ENCODE results near the gene AGAP9.
"Not testable (repeated sequence)": the region's sequence is repeated elsewhere in the genome, so short reads cannot be mapped to it uniquely, and the experiment has no call there.

Gene AGAP9

GRCh38 chr10:47523475-47523874, at the start of gene AGAP9:
AGAP9 (minus strand) TSS chr10:47523638; CDS start chr10:47523526, 112 bp downstream.
- H3K27ac Mint-ChIP-seq; H3K27me3 Mint-ChIP-seq; DNase-seq (ENCODE audit: low spot score in 2 of 2); H3K4me1 Mint-ChIP-seq; ATAC-seq (ENCODE audit: low read depth); H3K9me3 Mint-ChIP-seq; H3K36me3 Mint-ChIP-seq; H3K4me3 Mint-ChIP-seq: not testable (repeated sequence)

GRCh38 chr10:47571138-47571912, 47.9 kb upstream of the AGAP9 start:
- not testable (repeated sequence) for H3K27me3 Mint-ChIP-seq; H3K36me3 Mint-ChIP-seq; H3K4me3 Mint-ChIP-seq; DNase-seq (ENCODE audit: low spot score in 2 of 2); H3K4me1 Mint-ChIP-seq; H3K9me3 Mint-ChIP-seq; H3K27ac Mint-ChIP-seq; ATAC-seq (ENCODE audit: low read depth)

GRCh38 chr10:47566757-47567156, 43.3 kb upstream of the AGAP9 start:
- H3K4me1 Mint-ChIP-seq; H3K4me3 Mint-ChIP-seq; ATAC-seq (ENCODE audit: low read depth); DNase-seq (ENCODE audit: low spot score in 2 of 2); H3K9me3 Mint-ChIP-seq; H3K27me3 Mint-ChIP-seq; H3K36me3 Mint-ChIP-seq; H3K27ac Mint-ChIP-seq: not testable (repeated sequence)

- H3K4me1 Mint-ChIP-seq; H3K36me3 Mint-ChIP-seq; ATAC-seq (ENCODE audit: low read depth); H3K4me3 Mint-ChIP-seq; H3K9me3 Mint-ChIP-seq; H3K27me3 Mint-ChIP-seq; H3K27ac Mint-ChIP-seq; DNase-seq (ENCODE audit: low spot score in 2 of 2): not testable (repeated sequence)
Measured at GRCh38 chr10:47566108-47566699, 42.8 kb upstream of the AGAP9 start.

GRCh38 chr10:47565517-47565920, 42.1 kb upstream of the AGAP9 start:
- not testable (repeated sequence) for DNase-seq (ENCODE audit: low spot score in 2 of 2); H3K4me1 Mint-ChIP-seq; H3K9me3 Mint-ChIP-seq; H3K4me3 Mint-ChIP-seq; H3K27ac Mint-ChIP-seq; H3K27me3 Mint-ChIP-seq; H3K36me3 Mint-ChIP-seq; ATAC-seq (ENCODE audit: low read depth)

GRCh38 chr10:47564953-47565352, 41.5 kb upstream of the AGAP9 start:
- not testable (repeated sequence) for H3K27me3 Mint-ChIP-seq; DNase-seq (ENCODE audit: low spot score in 2 of 2); H3K36me3 Mint-ChIP-seq; H3K4me1 Mint-ChIP-seq; H3K27ac Mint-ChIP-seq; ATAC-seq (ENCODE audit: low read depth); H3K4me3 Mint-ChIP-seq; H3K9me3 Mint-ChIP-seq

- DNase-seq (ENCODE audit: low spot score in 2 of 2); H3K27ac Mint-ChIP-seq; H3K36me3 Mint-ChIP-seq; H3K9me3 Mint-ChIP-seq; H3K27me3 Mint-ChIP-seq; H3K4me3 Mint-ChIP-seq; H3K4me1 Mint-ChIP-seq; ATAC-seq (ENCODE audit: low read depth): not testable (repeated sequence)
Measured at GRCh38 chr10:47564318-47564717, 40.9 kb upstream of the AGAP9 start.

GRCh38 chr10:47560452-47560851, 37.0 kb upstream of the AGAP9 start:
- H3K27ac Mint-ChIP-seq; ATAC-seq (ENCODE audit: low read depth); H3K9me3 Mint-ChIP-seq; H3K27me3 Mint-ChIP-seq; DNase-seq (ENCODE audit: low spot score in 2 of 2); H3K4me1 Mint-ChIP-seq; H3K4me3 Mint-ChIP-seq; H3K36me3 Mint-ChIP-seq: not testable (repeated sequence)

- H3K4me1 Mint-ChIP-seq; H3K27ac Mint-ChIP-seq; H3K36me3 Mint-ChIP-seq; DNase-seq (ENCODE audit: low spot score in 2 of 2); H3K9me3 Mint-ChIP-seq; H3K4me3 Mint-ChIP-seq; ATAC-seq (ENCODE audit: low read depth); H3K27me3 Mint-ChIP-seq: not testable (repeated sequence)
Measured at GRCh38 chr10:47559718-47560308, 36.4 kb upstream of the AGAP9 start.

- not testable (repeated sequence) for H3K27me3 Mint-ChIP-seq; DNase-seq (ENCODE audit: low spot score in 2 of 2); H3K27ac Mint-ChIP-seq; ATAC-seq (ENCODE audit: low read depth); H3K36me3 Mint-ChIP-seq; H3K4me1 Mint-ChIP-seq; H3K4me3 Mint-ChIP-seq; H3K9me3 Mint-ChIP-seq
Measured at GRCh38 chr10:47558109-47558508, 34.7 kb upstream of the AGAP9 start.

GRCh38 chr10:47557616-47558015, 34.2 kb upstream of the AGAP9 start:
- not testable (repeated sequence) for H3K36me3 Mint-ChIP-seq; DNase-seq (ENCODE audit: low spot score in 2 of 2); H3K4me1 Mint-ChIP-seq; H3K4me3 Mint-ChIP-seq; ATAC-seq (ENCODE audit: low read depth); H3K9me3 Mint-ChIP-seq; H3K27me3 Mint-ChIP-seq; H3K27ac Mint-ChIP-seq

GRCh38 chr10:47555334-47555733, 31.9 kb upstream of the AGAP9 start:
- not testable (repeated sequence) for H3K36me3 Mint-ChIP-seq; H3K27me3 Mint-ChIP-seq; ATAC-seq (ENCODE audit: low read depth); H3K27ac Mint-ChIP-seq; H3K4me1 Mint-ChIP-seq; DNase-seq (ENCODE audit: low spot score in 2 of 2); H3K9me3 Mint-ChIP-seq
- H3K4me3 Mint-ChIP-seq = peak overlapping the region; percentile 8

GRCh38 chr10:47554552-47554951, 31.1 kb upstream of the AGAP9 start:
- not testable (repeated sequence) for H3K27ac Mint-ChIP-seq; DNase-seq (ENCODE audit: low spot score in 2 of 2); H3K9me3 Mint-ChIP-seq; H3K36me3 Mint-ChIP-seq; H3K4me1 Mint-ChIP-seq; H3K27me3 Mint-ChIP-seq; ATAC-seq (ENCODE audit: low read depth)
- peak overlapping the region; percentile 47 for H3K4me3 Mint-ChIP-seq

- not testable (repeated sequence) for H3K36me3 Mint-ChIP-seq; ATAC-seq (ENCODE audit: low read depth); H3K4me1 Mint-ChIP-seq; H3K27me3 Mint-ChIP-seq; H3K9me3 Mint-ChIP-seq; H3K27ac Mint-ChIP-seq
- DNase-seq (ENCODE audit: low spot score in 2 of 2) = peak in 1 of 2 donors; percentile 13
- H3K4me3 Mint-ChIP-seq = peak overlapping the region; percentile 79
Measured at GRCh38 chr10:47553860-47554247, 30.4 kb upstream of the AGAP9 start.

Data from memory B cell (primary cell).